Kidney epithelial cell (primary cell): Measurements from ENCODE around the gene MAN1A2. TPM values are rescaled to one million over a fixed set of nuclear protein-coding genes. Genes with fewer than 3 reads are reported as not detected.
A peak's percentile ranks its signal among the peaks of the same experiment; 100 is the strongest.

Experiments used
- DNase-seq: peaks from one replicate; pipeline ENCODE4 v3.0.0-alpha.2; 2010; ENCODE audit warnings: low read depth
- H3K27me3 ChIP-seq: 2 replicates; pipeline ENCODE4 v1.6.0; 2011; ENCODE audit warnings: low read length; ENCODE audit not compliant: control insufficient read depth, insufficient read depth
- H3K36me3 ChIP-seq: 2 replicates; pipeline ENCODE4 v1.5.1; 2011; ENCODE audit warnings: low read length; ENCODE audit not compliant: control insufficient read depth, insufficient read depth
- H3K4me3 ChIP-seq: 2 replicates; pipeline ENCODE4 v1.5.1; 2011; ENCODE audit warnings: low read depth, mild to moderate bottlenecking, control low read depth, low read length
- CTCF ChIP-seq: IDR thresholded peaks from 2 replicates; pipeline ENCODE4 v1.5.1; 2011; ENCODE audit warnings: mild to moderate bottlenecking, moderate library complexity, low read length, control low read depth, inconsistent platforms; ENCODE audit not compliant: insufficient read depth, poor library complexity, severe bottlenecking
- total RNA-seq: library from RNA; depleted of rRNA; stranded (reverse); fragments of >200 nt; gene quantifications from 2 replicates; pipeline ENCODE4 v1.2.3, GENCODE V29; 2015

MAN1A2 gene
- total RNA-seq, 1 donor from 2014 or later = 22.0 TPM

- no peak for DNase-seq
- no peak overlapping the region for H3K4me3 ChIP-seq
- H3K27me3 ChIP-seq = no peaks in the 10 kb centered on the region
- no peaks in the 10 kb centered on the region for H3K36me3 ChIP-seq
- no peak for TF ChIP-seq CTCF
Measured at GRCh38 chr1:117359561-117360289, 7.5 kb upstream of the MAN1A2 start.

- Histone ChIP-seq H3K27me3 (no peaks in the 10 kb centered on the region), H3K36me3 (no peaks in the 10 kb centered on the region), H3K4me3 (no peak overlapping the region)
- TF ChIP-seq CTCF = no peak
- no peak for DNase-seq
Measured at GRCh38 chr1:117362986-117363385, 4.3 kb upstream of the MAN1A2 start.

- Histone ChIP-seq H3K27me3 (no peaks in the 10 kb centered on the region), H3K36me3 (no peaks in the 10 kb centered on the region), H3K4me3 (no peak overlapping the region)
- DNase-seq = no peak
- TF ChIP-seq CTCF = no peak
Measured at GRCh38 chr1:117363571-117364048, 3.6 kb upstream of the MAN1A2 start.

- no peak overlapping the region for H3K4me3 ChIP-seq
- DNase-seq = no peak
- TF ChIP-seq CTCF = no peak
- H3K27me3 ChIP-seq = no peaks in the 10 kb centered on the region
- no peaks in the 10 kb centered on the region for H3K36me3 ChIP-seq
Measured at GRCh38 chr1:117364240-117364639, 3.0 kb upstream of the MAN1A2 start.

GRCh38 chr1:117365350-117366176 lies 1.7 kb upstream of the MAN1A2 start:
- Histone ChIP-seq H3K36me3 (no peaks in the 10 kb centered on the region), H3K27me3 (no peaks in the 10 kb centered on the region), H3K4me3 (peak overlapping the region; percentile 88)
- no peak for TF ChIP-seq CTCF
- no peak for DNase-seq
